ENCODE data around the gene HCN3.

Gene HCN3

DNA sequence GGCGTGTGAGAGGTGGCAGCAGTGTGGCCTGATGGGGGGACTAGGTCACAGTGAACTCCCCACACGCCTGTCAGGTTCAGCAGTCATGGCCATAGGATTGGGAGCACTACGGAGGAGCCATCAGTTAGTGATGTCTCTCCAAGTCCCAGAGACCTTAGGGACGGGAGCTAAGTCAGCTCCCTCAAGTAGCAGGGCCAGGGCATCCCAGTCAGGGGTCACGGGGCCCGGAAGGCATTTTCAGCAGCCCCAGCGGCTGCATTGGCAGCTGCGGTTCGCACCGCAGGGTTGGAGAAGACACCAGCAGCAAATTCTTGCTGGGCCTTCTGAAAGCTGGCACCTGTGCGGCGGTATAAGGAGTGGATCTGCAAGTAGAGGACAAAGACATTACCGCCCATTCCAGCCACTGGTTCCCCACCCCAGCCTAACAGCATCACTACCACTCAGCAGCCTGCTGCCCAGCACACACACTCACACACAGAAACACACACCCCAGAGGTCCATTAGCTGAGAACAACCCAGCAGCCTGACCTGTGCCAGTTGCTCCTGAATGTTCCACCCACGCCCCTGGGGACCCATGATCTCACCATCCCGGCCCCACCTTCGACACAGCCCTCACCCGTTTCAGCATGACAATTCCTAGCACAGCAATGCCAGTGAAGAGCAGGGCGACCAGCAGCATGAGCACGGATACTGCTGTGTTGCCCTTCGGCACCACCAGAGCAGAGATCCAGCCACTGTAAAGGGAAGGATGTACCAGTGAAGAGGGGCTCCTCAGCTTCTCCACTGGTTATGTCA is 21.0 kb upstream of the HCN3 start:
- Histone ChIP-seq H3K36me3 (replicated peaks in 1 of 2; ENCODE audit: control insufficient read depth in 2 of 2, insufficient read depth in 2 of 2, low read length in 2 of 2) (peaks cover 7 to 49% of the 10 kb centered on the region in 2 donors), H2BK120ac (ENCODE audit: low read depth, low read length) (no peak overlapping the region), H3K23ac (ENCODE audit: low read depth, low read length, poor library complexity) (no peak overlapping the region), H2BK5ac (ENCODE audit: low read length) (no peak overlapping the region), H2AFZ (ENCODE audit: low read length) (peak overlapping the region; percentile 97), H4K91ac (ENCODE audit: low read depth, low read length, poor library complexity) (no peak overlapping the region), H3K4me1 (ENCODE audit: control insufficient read depth in 2 of 2, insufficient read depth in 1 of 2, low read depth in 1 of 2, low read length in 2 of 2) (peaks cover 18 to 29% of the 10 kb centered on the region in 2 donors), H3K14ac (ENCODE audit: low read length) (no peak overlapping the region), H2AK5ac (ENCODE audit: low read depth, low read length) (peak overlapping the region; percentile 24), H3K9ac (ENCODE audit: low read depth, low read length, poor library complexity) (no peak overlapping the region), H3K4me3 (ENCODE audit: low read length in 2 of 2) (peak overlapping the region; percentile 27 to 70), H2BK12ac (ENCODE audit: low read length) (no peak overlapping the region), H3K4me2 (ENCODE audit: insufficient read depth, low read length, poor library complexity, severe bottlenecking) (peak overlapping the region; percentile 94), H3K4ac (ENCODE audit: low read length) (no peak overlapping the region), H3K9me3 (replicated peaks in 1 of 2; ENCODE audit: control insufficient read depth in 2 of 2, insufficient read depth in 1 of 2, low read depth in 1 of 2, low read length in 2 of 2) (no peaks in the 10 kb centered on the region), H3K18ac (ENCODE audit: low read length) (peak overlapping the region; percentile 15), H3K27ac (replicated peaks; ENCODE audit: low read length) (peak overlapping the region; percentile 11), H4K8ac (ENCODE audit: low read depth, low read length) (no peak overlapping the region), H3K79me1 (ENCODE audit: low read depth, low read length) (peaks cover 16% of the 10 kb centered on the region), H2BK15ac (ENCODE audit: low read length) (no peak overlapping the region), H3K27me3 (ENCODE audit: control insufficient read depth in 3 of 3, insufficient read depth in 3 of 3, low read depth in 1 of 3, low read length in 3 of 3) (no peaks in the 10 kb centered on the region)
- DNase-seq (ENCODE audit: low spot score), result no peak
- no CpG with 5 or more reads among the region's 20 CpGs for WGBS, 2 donors (ENCODE audit: extremely low coverage in 2 of 2, insufficient read length in 2 of 2, insufficient replicate concordance in 1 of 2)

DNA sequence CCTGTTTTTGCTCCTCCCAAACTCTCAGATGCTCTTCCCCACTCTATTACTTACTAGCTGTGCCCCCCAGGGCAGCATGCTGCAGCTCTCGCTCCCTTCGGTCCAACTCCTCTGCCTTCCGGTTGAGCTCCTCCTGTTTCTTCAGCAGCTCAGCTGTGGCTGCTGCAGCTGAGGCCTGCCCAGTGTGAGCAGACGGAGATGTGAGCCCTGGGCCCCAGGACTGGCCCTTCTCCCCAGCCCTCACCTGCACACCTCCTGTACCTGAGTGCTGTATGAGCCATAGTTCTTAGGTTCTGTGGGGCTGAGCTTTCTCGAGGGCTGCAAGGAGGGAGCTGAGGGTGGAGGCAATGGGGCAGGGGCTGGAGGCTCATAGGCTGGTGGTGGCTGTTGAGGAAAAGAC is 17.0 kb upstream of the HCN3 start:
- Histone ChIP-seq H2BK120ac (ENCODE audit: low read depth, low read length) (no peak overlapping the region), H2AK5ac (ENCODE audit: low read depth, low read length) (no peak overlapping the region), H3K79me1 (ENCODE audit: low read depth, low read length) (peaks cover 6% of the 10 kb centered on the region), H2AFZ (ENCODE audit: low read length) (no peak overlapping the region), H3K9me3 (replicated peaks in 1 of 2; ENCODE audit: control insufficient read depth in 2 of 2, insufficient read depth in 1 of 2, low read depth in 1 of 2, low read length in 2 of 2) (no peaks in the 10 kb centered on the region), H2BK12ac (ENCODE audit: low read length) (no peak overlapping the region), H3K4me3 (ENCODE audit: low read length in 2 of 2) (peak overlapping the region in 1 of 2 donors; percentile 19), H3K18ac (ENCODE audit: low read length) (no peak overlapping the region), H3K4me1 (ENCODE audit: control insufficient read depth in 2 of 2, insufficient read depth in 1 of 2, low read depth in 1 of 2, low read length in 2 of 2) (peaks cover 8 to 16% of the 10 kb centered on the region in 2 donors), H3K9ac (ENCODE audit: low read depth, low read length, poor library complexity) (no peak overlapping the region), H3K23ac (ENCODE audit: low read depth, low read length, poor library complexity) (no peak overlapping the region), H4K8ac (ENCODE audit: low read depth, low read length) (no peak overlapping the region), H2BK5ac (ENCODE audit: low read length) (no peak overlapping the region), H3K36me3 (replicated peaks in 1 of 2; ENCODE audit: control insufficient read depth in 2 of 2, insufficient read depth in 2 of 2, low read length in 2 of 2) (peaks cover 26 to 66% of the 10 kb centered on the region in 2 donors), H3K4ac (ENCODE audit: low read length) (no peak overlapping the region), H4K91ac (ENCODE audit: low read depth, low read length, poor library complexity) (no peak overlapping the region), H3K4me2 (ENCODE audit: insufficient read depth, low read length, poor library complexity, severe bottlenecking) (no peak overlapping the region), H3K14ac (ENCODE audit: low read length) (no peak overlapping the region), H2BK15ac (ENCODE audit: low read length) (no peak overlapping the region), H3K27ac (replicated peaks; ENCODE audit: low read length) (no peak overlapping the region), H3K27me3 (ENCODE audit: control insufficient read depth in 3 of 3, insufficient read depth in 3 of 3, low read depth in 1 of 3, low read length in 3 of 3) (no peaks in the 10 kb centered on the region)
- no peak for DNase-seq (ENCODE audit: low spot score)
- WGBS, 2 donors (ENCODE audit: extremely low coverage in 2 of 2, insufficient read length in 2 of 2, insufficient replicate concordance in 1 of 2), result no CpG with 5 or more reads among the region's 5 CpGs

GRCh38 chr1:155261493-155261851 is 15.8 kb upstream of the HCN3 start:
- peak overlapping the region; percentile 76 for H2AK5ac ChIP-seq (ENCODE audit: low read depth, low read length)
- no peak for DNase-seq (ENCODE audit: low spot score)
- no peak overlapping the region for H2BK120ac ChIP-seq (ENCODE audit: low read depth, low read length)
- peaks cover 7 to 11% of the 10 kb centered on the region in 2 donors for H3K4me1 ChIP-seq (ENCODE audit: control insufficient read depth in 2 of 2, insufficient read depth in 1 of 2, low read depth in 1 of 2, low read length in 2 of 2)
- no peak overlapping the region for H3K23ac ChIP-seq (ENCODE audit: low read depth, low read length, poor library complexity)
- no CpG with 5 or more reads among the region's 9 CpGs for WGBS, 2 donors (ENCODE audit: extremely low coverage in 2 of 2, insufficient read length in 2 of 2, insufficient replicate concordance in 1 of 2)
- peaks cover 33 to 69% of the 10 kb centered on the region in 2 donors for H3K36me3 ChIP-seq (replicated peaks in 1 of 2; ENCODE audit: control insufficient read depth in 2 of 2, insufficient read depth in 2 of 2, low read length in 2 of 2)
- no peak overlapping the region for H2BK5ac ChIP-seq (ENCODE audit: low read length)
- no peak overlapping the region for H4K8ac ChIP-seq (ENCODE audit: low read depth, low read length)
- peak overlapping the region; percentile 90 for H3K9ac ChIP-seq (ENCODE audit: low read depth, low read length, poor library complexity)
- no peak overlapping the region for H2BK15ac ChIP-seq (ENCODE audit: low read length)
- H3K4ac ChIP-seq (ENCODE audit: low read length), result no peak overlapping the region
- peak overlapping the region; percentile 5 for H3K27ac ChIP-seq (replicated peaks; ENCODE audit: low read length)
- H3K4me2 ChIP-seq (ENCODE audit: insufficient read depth, low read length, poor library complexity, severe bottlenecking), result peak overlapping the region; percentile 95
- H4K91ac ChIP-seq (ENCODE audit: low read depth, low read length, poor library complexity), result no peak overlapping the region
- H2BK12ac ChIP-seq (ENCODE audit: low read length), result no peak overlapping the region
- H3K27me3 ChIP-seq (ENCODE audit: control insufficient read depth in 3 of 3, insufficient read depth in 3 of 3, low read depth in 1 of 3, low read length in 3 of 3), result no peaks in the 10 kb centered on the region
- peaks cover 6% of the 10 kb centered on the region for H3K79me1 ChIP-seq (ENCODE audit: low read depth, low read length)
- H2AFZ ChIP-seq (ENCODE audit: low read length), result peak overlapping the region; percentile 89
- peak overlapping the region; percentile 80 to 94 for H3K4me3 ChIP-seq (ENCODE audit: low read length in 2 of 2)
- no peak overlapping the region for H3K14ac ChIP-seq (ENCODE audit: low read length)
- H3K9me3 ChIP-seq (replicated peaks in 1 of 2; ENCODE audit: control insufficient read depth in 2 of 2, insufficient read depth in 1 of 2, low read depth in 1 of 2, low read length in 2 of 2), result no peaks in the 10 kb centered on the region
- H3K18ac ChIP-seq (ENCODE audit: low read length), result peak overlapping the region; percentile 5

DNA sequence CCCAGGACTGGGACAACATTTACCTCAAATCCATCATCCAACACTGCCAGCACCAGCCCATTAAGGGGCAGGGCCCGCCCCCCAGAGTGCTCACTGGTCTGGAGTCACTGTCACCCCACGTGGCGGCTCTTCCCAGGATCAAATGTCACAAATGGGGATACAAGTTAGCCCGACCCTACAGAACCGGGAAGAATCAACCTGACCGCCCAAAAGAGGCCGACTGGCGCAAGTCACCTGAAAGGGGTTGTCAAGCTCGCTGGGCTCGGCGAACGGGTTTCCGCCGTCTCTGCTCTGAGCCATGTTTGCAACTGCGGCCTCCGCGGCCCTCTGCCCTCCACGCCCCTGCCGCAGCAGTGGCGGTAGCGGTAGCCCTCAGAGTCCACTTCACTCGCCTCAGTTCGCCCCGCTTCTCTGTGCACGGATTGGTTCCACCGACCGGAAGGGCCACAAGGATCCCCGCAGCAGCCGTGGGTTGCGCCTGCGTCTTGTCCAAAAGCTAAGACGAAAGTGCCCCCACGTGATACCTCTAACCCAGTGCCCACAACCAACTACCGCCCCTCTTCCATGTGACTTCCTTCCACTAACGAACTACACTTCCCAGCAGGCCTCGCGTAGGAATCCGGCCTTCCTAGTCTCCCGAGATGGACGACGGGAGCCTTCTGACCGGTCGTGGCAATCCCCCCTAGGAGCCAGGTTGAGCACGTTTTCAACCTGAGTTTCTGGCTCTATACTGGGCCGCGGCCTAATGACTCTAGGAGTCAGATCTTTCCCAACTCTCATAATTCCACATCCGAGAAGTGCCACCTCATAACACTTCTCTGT is 15.2 kb upstream of the HCN3 start, which contains the start of gene SCAMP3:
TSS of gene SCAMP3 (minus strand) at position 509 of the 822 bp plus-strand sequence. CDS start at position 300, 209 bp downstream.
- peak; percentile 94 for DNase-seq (ENCODE audit: low spot score)
- Histone ChIP-seq H3K9ac (ENCODE audit: low read depth, low read length, poor library complexity) (peak within 1 kb of the TSS; percentile 90), H2BK15ac (ENCODE audit: low read length) (no peak within 1 kb of the TSS), H3K4me3 (ENCODE audit: low read length in 2 of 2) (peak within 1 kb of the TSS; percentile 80 to 94), H2BK12ac (ENCODE audit: low read length) (no peak within 1 kb of the TSS), H3K27me3 (ENCODE audit: control insufficient read depth in 3 of 3, insufficient read depth in 3 of 3, low read depth in 1 of 3, low read length in 3 of 3) (no peaks in the 10 kb centered on the region), H4K8ac (ENCODE audit: low read depth, low read length) (no peak within 1 kb of the TSS), H2BK120ac (ENCODE audit: low read depth, low read length) (no peak within 1 kb of the TSS), H2BK5ac (ENCODE audit: low read length) (no peak within 1 kb of the TSS), H3K18ac (ENCODE audit: low read length) (peak within 1 kb of the TSS; percentile 92), H3K14ac (ENCODE audit: low read length) (no peak within 1 kb of the TSS), H3K36me3 (replicated peaks in 1 of 2; ENCODE audit: control insufficient read depth in 2 of 2, insufficient read depth in 2 of 2, low read length in 2 of 2) (peaks cover 37 to 69% of the 10 kb centered on the region in 2 donors), H2AFZ (ENCODE audit: low read length) (peak within 1 kb of the TSS; percentile 89), H3K27ac (replicated peaks; ENCODE audit: low read length) (peak within 1 kb of the TSS; percentile 83), H2AK5ac (ENCODE audit: low read depth, low read length) (peak within 1 kb of the TSS; percentile 76), H4K91ac (ENCODE audit: low read depth, low read length, poor library complexity) (no peak within 1 kb of the TSS), H3K4me2 (ENCODE audit: insufficient read depth, low read length, poor library complexity, severe bottlenecking) (peak within 1 kb of the TSS; percentile 95), H3K79me1 (ENCODE audit: low read depth, low read length) (peaks cover 6% of the 10 kb centered on the region), H3K4ac (ENCODE audit: low read length) (no peak within 1 kb of the TSS), H3K23ac (ENCODE audit: low read depth, low read length, poor library complexity) (peak within 1 kb of the TSS; percentile 95), H3K4me1 (ENCODE audit: control insufficient read depth in 2 of 2, insufficient read depth in 1 of 2, low read depth in 1 of 2, low read length in 2 of 2) (peaks cover 7 to 11% of the 10 kb centered on the region in 2 donors), H3K9me3 (replicated peaks in 1 of 2; ENCODE audit: control insufficient read depth in 2 of 2, insufficient read depth in 1 of 2, low read depth in 1 of 2, low read length in 2 of 2) (no peaks in the 10 kb centered on the region)
- WGBS, 2 donors (ENCODE audit: extremely low coverage in 2 of 2, insufficient read length in 2 of 2, insufficient replicate concordance in 1 of 2), result no CpG with 5 or more reads among the region's 47 CpGs

Measured in neuronal stem cell (in vitro differentiated cells).